Kidney capillary endothelial cell (primary cell): ENCODE measurements around the gene CDKAL1.
"Not testable (repeated sequence)": the region's sequence is repeated elsewhere in the genome, so short reads cannot be mapped to it uniquely, and the experiment has no call there.

Experiments used
- DNase-seq: peaks from one replicate; pipeline ENCODE4 v3.0.0-alpha.2; 2018; ENCODE audit warnings: low spot score

The CDKAL1 gene

DNA sequence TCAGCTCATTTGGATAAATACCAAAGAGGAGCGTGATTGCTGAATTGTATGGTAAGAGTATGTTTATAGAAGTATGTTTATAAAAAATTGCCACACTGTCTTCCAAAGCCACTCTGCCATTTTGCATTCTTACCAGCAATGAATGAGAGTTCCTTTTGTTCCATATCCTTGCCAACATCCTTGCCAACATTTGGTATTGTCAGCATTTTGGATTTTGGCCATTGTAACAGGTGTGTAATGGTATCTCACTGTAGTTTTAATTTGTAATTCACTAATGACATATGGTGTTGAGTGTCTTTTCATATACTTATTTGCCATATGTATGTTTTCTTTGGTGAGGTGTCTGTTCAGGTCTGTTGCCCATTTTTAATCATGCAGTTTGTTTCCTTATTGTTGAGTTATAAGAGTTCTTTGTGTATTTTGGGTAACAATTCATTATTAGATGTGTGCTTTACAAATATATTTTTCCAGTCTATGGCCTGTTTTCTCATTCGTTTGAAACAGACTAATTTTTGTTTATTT, 539.1 kb downstream of the CDKAL1 start:
- DNase-seq, result no peak

- no peak for DNase-seq
Observed at GRCh38 chr6:21074484-21074883, 540.2 kb downstream of the CDKAL1 start.

DNA sequence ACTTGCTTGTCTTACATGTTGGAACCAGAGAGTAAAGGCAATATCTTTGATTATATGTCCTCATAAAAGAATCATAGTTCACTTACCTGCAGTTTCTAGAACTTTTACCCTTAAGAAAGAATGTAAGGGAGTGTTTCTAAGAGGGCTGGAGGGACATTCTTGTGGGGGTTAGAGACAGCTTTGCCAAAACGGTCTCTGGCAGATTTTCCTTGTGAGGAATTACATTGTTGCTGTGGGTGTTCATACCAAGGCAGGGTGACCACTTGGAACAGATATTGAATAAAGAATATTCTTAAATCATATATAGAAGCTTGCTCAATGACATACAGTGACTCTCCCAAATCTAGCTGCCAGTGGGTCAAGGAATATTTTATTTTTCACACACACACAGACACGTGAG, 541.7 kb downstream of the CDKAL1 start:
- no peak for DNase-seq

- DNase-seq, result no peak
Observed at GRCh38 chr6:21078497-21078896, 544.2 kb downstream of the CDKAL1 start.

GRCh38 chr6:21079468-21080048, 545.3 kb downstream of the CDKAL1 start:
- DNase-seq, result no peak

GRCh38 chr6:21080221-21080620, 546.0 kb downstream of the CDKAL1 start:
- DNase-seq, result no peak

- no peak for DNase-seq
Observed at GRCh38 chr6:21082091-21082490, 547.8 kb downstream of the CDKAL1 start.

GRCh38 chr6:21083708-21084107, 549.5 kb downstream of the CDKAL1 start:
- DNase-seq, result no peak

DNA sequence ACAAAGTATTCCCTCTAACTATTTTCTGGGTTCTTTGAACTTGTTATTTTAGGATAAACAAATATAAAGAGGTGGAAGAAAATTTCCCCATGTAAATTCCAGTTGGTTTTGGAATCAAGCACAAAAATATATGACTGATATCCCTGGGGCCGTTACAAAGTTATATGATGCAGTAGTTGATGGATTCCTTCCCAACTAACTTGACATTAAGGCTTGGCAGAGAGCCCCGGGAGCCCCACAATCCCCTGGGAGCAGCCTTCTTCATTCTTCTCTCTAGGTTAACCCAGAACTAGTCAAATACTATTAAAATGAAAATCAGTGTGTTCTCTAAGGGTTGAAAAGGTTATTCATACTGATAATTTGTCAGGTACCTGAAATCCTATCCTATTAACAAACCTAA, 550.4 kb downstream of the CDKAL1 start:
- DNase-seq, result no peak

DNA sequence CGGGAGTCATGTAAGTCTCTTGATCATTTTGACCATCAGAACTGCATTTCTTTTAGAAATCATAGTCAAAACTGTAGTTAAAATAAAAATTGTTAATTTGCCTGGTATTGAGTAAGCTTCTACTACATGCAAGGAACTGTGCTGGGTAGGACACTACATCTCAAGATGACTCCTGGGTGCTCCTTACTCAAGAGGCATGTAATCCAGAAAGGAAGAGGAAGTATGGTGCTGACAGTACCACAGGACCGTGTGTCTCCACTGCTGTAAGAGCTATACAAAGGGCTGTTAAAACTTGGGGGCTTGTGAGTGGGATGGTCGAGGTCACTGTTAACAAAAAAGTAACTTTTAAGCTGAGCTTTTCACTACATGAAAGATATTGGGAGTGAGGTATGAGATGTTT, 551.0 kb downstream of the CDKAL1 start:
- DNase-seq, result no peak

GRCh38 chr6:21085643-21086042, 551.4 kb downstream of the CDKAL1 start:
- DNase-seq, result no peak

GRCh38 chr6:21087188-21087587, 552.9 kb downstream of the CDKAL1 start:
- no peak for DNase-seq

- DNase-seq, result no peak
Observed at GRCh38 chr6:21091411-21091810, 557.2 kb downstream of the CDKAL1 start.

DNA sequence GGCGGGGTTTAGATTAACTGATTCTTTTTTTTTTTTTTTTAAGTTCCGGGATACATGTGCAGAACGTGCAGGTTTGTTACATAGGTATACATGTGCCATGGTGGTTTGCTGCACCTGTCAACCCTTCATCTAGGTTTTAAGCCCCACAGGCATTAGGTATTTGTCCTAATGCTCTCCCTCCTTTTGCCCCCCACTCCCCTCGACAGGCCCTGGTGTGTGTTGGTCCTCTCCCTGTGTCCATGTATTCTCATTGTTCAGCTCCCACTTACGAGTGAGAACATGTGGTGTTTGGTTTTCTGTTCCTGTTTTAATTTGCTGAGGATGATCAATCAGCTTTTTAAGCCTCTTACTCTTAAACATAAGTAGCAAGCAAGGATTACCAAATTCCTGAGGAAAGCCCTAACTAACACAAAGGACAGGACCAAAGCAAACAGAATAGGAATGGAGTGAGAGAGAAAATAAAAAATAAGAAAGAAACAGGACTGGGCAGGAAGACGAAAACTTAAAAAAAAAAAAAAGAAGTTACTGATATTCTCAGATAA, 558.0 kb downstream of the CDKAL1 start:
- not testable (repeated sequence) for DNase-seq

- no peak for DNase-seq
Observed at GRCh38 chr6:21095462-21095861, 561.2 kb downstream of the CDKAL1 start.

- DNase-seq, result no peak
Observed at GRCh38 chr6:21098134-21098533, 563.9 kb downstream of the CDKAL1 start.

- DNase-seq, result no peak
Observed at GRCh38 chr6:21098744-21099143, 564.5 kb downstream of the CDKAL1 start.

GRCh38 chr6:21099338-21100314, 565.4 kb downstream of the CDKAL1 start:
- DNase-seq, result no peak

- DNase-seq, result no peak
Observed at GRCh38 chr6:21100991-21101390, 566.7 kb downstream of the CDKAL1 start.

DNA sequence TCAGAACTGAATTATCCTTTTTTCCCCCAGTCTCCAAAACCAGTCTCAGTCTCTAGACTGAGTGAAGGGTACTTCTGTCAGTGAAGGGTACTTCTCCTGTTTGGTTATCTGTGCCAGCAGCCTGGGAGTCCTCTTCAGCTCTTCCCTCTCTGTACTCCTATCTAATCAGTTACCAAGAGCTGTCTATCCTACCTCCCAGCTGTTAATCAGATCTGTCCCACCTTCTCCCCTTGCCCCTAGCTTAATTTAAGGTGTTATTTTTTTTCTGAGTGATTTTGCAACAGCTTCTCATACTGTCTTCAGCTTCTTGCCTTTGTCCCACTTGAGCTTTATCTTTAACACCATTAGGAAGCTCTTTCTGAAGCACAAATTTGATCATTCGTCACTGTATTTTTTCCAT, 567.4 kb downstream of the CDKAL1 start:
- no peak for DNase-seq

DNA sequence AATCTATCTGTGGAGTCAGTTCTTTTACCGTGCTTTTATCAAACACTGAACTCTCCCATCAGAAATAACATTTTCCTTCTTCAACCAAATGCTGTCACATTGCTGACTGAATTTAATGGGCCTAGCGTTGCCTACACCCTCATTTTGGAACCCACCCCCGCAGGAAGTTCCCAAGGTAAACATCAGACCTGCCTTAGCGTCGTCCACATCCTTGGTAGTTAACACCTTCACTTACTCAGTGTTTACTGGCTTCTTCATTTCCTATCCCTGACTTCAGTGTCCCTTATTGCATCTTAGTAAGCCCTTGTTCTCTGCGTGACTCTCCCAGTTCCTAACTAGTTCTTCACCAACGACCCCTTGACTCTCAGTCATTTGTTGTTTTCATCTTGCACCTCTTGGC, 567.9 kb downstream of the CDKAL1 start:
- DNase-seq, result no peak

DNA sequence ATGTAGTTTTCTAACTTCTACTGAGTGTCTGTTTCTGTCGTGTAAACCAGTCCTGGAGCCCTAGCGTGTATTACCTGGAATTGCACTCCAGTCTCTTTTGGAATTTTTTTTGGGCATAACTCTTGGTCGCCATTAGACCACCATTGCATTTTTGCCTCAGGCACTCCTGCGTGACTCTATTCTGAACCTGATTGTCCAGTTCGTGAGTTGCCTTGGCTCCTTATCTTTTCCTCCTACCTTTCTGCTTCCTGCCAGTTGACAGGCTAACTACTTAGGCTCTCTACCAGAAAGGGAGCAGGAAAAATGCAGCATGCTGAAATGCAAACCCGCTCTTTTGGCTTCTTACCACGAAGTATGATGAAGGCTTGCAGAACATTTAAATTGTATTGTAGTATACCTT, 568.4 kb downstream of the CDKAL1 start:
- no peak for DNase-seq

GRCh38 chr6:21103626-21104224, 569.5 kb downstream of the CDKAL1 start:
- DNase-seq, result no peak
